GM12878 (cell line): ENCODE data around the gene SCIN. TPM values are rescaled to one million over a fixed set of nuclear protein-coding genes. Genes with fewer than 3 reads are reported as not detected.

Experiments used
- ATAC-seq: fragments of 200-7000 bp; cut with Tn5 transposase; 3 replicates; pipeline ENCODE4 v1.9.1; 2020; ENCODE audit warnings: mild to moderate bottlenecking, moderate library complexity
- BruUV-seq: library from RNA; stranded (reverse); fragments of 400-500 nt; replicated peaks from 2 replicates; lab custom pipeline; 2021; lab: Mats Ljungman, UMichigan
- CTCF ChIA-PET: fragments of 300-600 bp; sonication (Branson Sonifier 250); formaldehyde crosslinking; extraction: SDS; loops from one replicate; lab custom pipeline; 2021; ENCODE audit warnings: inconsistent platforms; lab: Yijun Ruan, JAX
- POLR2A ChIA-PET: fragments of 350-600 bp; formaldehyde crosslinking; extraction: SDS; loops from one replicate; lab custom pipeline; 2021; ENCODE audit warnings: inconsistent platforms; lab: Charles Lee
- RAD21 ChIA-PET: fragments of 300-600 bp; sonication (Branson Sonifier 250); formaldehyde crosslinking; loops from one replicate; lab custom pipeline; 2023; ENCODE audit warnings: antibody characterized with exemption; ENCODE audit not compliant: unreplicated experiment; lab: Charles Lee
- SMC1A ChIA-PET: fragments of 300-600 bp; sonication (Branson Sonifier 250); formaldehyde crosslinking; loops from one replicate; lab custom pipeline; 2023; ENCODE audit not compliant: unreplicated experiment, uncharacterized antibody; lab: Charles Lee
- DNase-seq: peaks from one replicate; pipeline ENCODE4 v3.0.0-alpha.2; 2011; ENCODE audit warnings: low read depth, low spot score
- FAIRE-seq: peaks from 3 replicates; lab custom pipeline; 2011; peaks lifted over from hg19 to GRCh38; lab: Jason Lieb, UNC
- H2AFZ ChIP-seq: 2 replicates; pipeline ENCODE4 v1.6.0; 2011; ENCODE audit warnings: low read depth, low read length, control low read depth; ENCODE audit not compliant: control insufficient read depth
- H3K27ac ChIP-seq: 2 replicates; pipeline ENCODE4 v1.5.1; 2011; ENCODE audit warnings: control low read depth; ENCODE audit not compliant: control insufficient read depth, insufficient read depth
- H3K27me3 ChIP-seq, 2 experiments: replicated peaks in 1 of 2; 2 replicates each; pipeline versions ENCODE4 v1.6.0 to v1.6.1; 2011; ENCODE audit warnings: low read length in 1 of 2; ENCODE audit not compliant: control insufficient read depth in 2 of 2, insufficient read depth in 2 of 2
- H3K36me3 ChIP-seq, 2 experiments: 2 replicates each; pipeline ENCODE4 v1.5.1; 2011; ENCODE audit warnings: low read length in 1 of 2; ENCODE audit not compliant: control insufficient read depth in 2 of 2, insufficient read depth in 2 of 2
- H3K4me1 ChIP-seq: 2 replicates; pipeline ENCODE4 v1.6.1; 2011; ENCODE audit warnings: mild to moderate bottlenecking, low read length, moderate library complexity, mixed read lengths; ENCODE audit not compliant: control insufficient read depth, insufficient read depth
- H3K4me2 ChIP-seq: 2 replicates; pipeline ENCODE4 v1.6.0; 2011; ENCODE audit warnings: control low read depth; ENCODE audit not compliant: control insufficient read depth, insufficient read depth
- H3K4me3 ChIP-seq: fragments of 200-600 bp; sonication (generic); 2 replicates; pipeline ENCODE4 v1.5.1; 2016
- H3K79me2 ChIP-seq: 2 replicates; pipeline ENCODE4 v1.6.0; 2011; ENCODE audit warnings: low read length; ENCODE audit not compliant: control insufficient read depth, insufficient read depth
- H3K9ac ChIP-seq: 2 replicates; pipeline ENCODE4 v1.8.0; 2011; ENCODE audit warnings: low read length, control low read depth, mixed read lengths; ENCODE audit not compliant: control insufficient read depth, insufficient read depth
- H3K9me3 ChIP-seq: replicated peaks from 3 replicates; pipeline ENCODE4 v1.5.1; 2011; ENCODE audit warnings: mild to moderate bottlenecking, low read length; ENCODE audit not compliant: control insufficient read depth, insufficient read depth
- H4K20me1 ChIP-seq: 2 replicates; pipeline ENCODE4 v1.6.0; 2011; ENCODE audit not compliant: control insufficient read depth, insufficient read depth
- BHLHE40 ChIP-seq, 2 experiments: fragments of 450-650 bp in 1 of 2; IDR thresholded peaks; 2 replicates each; pipeline ENCODE4 v1.6.1; 2011 to 2017; ENCODE audit warnings: low read depth in 2 of 2, borderline replicate concordance in 1 of 2, improper control_type of control experiment in 1 of 2, low read length in 1 of 2, mild to moderate bottlenecking in 1 of 2
- CHD2 ChIP-seq: IDR thresholded peaks from 2 replicates; pipeline ENCODE4 v1.6.1; 2011; ENCODE audit warnings: low read depth, low read length, improper control_type of control experiment, borderline replicate concordance
- CUX1 ChIP-seq: IDR thresholded peaks from 2 replicates; pipeline ENCODE4 v1.6.1; 2012; ENCODE audit warnings: improper control_type of control experiment, low read depth, low read length; ENCODE audit not compliant: insufficient replicate concordance
- EGR1 ChIP-seq, 2 experiments: IDR thresholded peaks; 1 replicate in 1 of 2; 2 replicates in 1 of 2; pipeline ENCODE4 v1.6.1; 2011 to 2012; ENCODE audit warnings: low read depth in 2 of 2, low read length in 2 of 2, borderline replicate concordance in 1 of 2, mild to moderate bottlenecking in 1 of 2, moderate library complexity in 1 of 2
- MEF2B ChIP-seq: fragments of 450-650 bp; IDR thresholded peaks from 2 replicates; pipeline ENCODE4 v1.6.1; 2018; ENCODE audit warnings: mild to moderate bottlenecking, moderate library complexity; ENCODE audit not compliant: partially characterized antibody, poor library complexity, severe bottlenecking
- MXI1 ChIP-seq: fragments of 150-350 bp; IDR thresholded peaks from 2 replicates; pipeline ENCODE4 v1.6.1; 2011; ENCODE audit warnings: low read depth, mild to moderate bottlenecking, inconsistent platforms, low read length, improper control_type of control experiment
- NFYB ChIP-seq: IDR thresholded peaks from 2 replicates; pipeline ENCODE4 v1.6.1; 2011; ENCODE audit warnings: low read depth, mild to moderate bottlenecking, low read length, improper control_type of control experiment, moderate library complexity; ENCODE audit not compliant: insufficient read depth
- POLR2AphosphoS2 ChIP-seq: IDR thresholded peaks from 2 replicates; pipeline ENCODE4 v1.6.1; 2011; ENCODE audit warnings: low read depth, mild to moderate bottlenecking, low read length, improper control_type of control experiment, moderate library complexity
- RAD21 ChIP-seq: IDR thresholded peaks from 2 replicates; pipeline ENCODE4 v1.6.1; 2011; ENCODE audit warnings: mild to moderate bottlenecking, low read depth, low read length, moderate library complexity; ENCODE audit not compliant: insufficient read depth
- RUNX3 ChIP-seq: IDR thresholded peaks from 2 replicates; pipeline ENCODE4 v1.6.1; 2012; ENCODE audit warnings: low read length, inconsistent platforms
- SMAD5 ChIP-seq: IDR thresholded peaks from 2 replicates; pipeline ENCODE4 v1.6.1; 2016; ENCODE audit warnings: antibody characterized with exemption, low read depth
- SPI1 ChIP-seq: IDR thresholded peaks from 2 replicates; pipeline ENCODE4 v1.6.1; 2011; ENCODE audit warnings: low read depth, mild to moderate bottlenecking, low read length, moderate library complexity, borderline replicate concordance; ENCODE audit not compliant: insufficient read depth
- SRF ChIP-seq, 2 experiments: IDR thresholded peaks; 2 replicates each; pipeline ENCODE4 v1.6.1; 2011; ENCODE audit warnings: low read depth in 2 of 2, low read length in 2 of 2, mild to moderate bottlenecking in 1 of 2, moderate library complexity in 1 of 2
- WGBS: methylation state at CpG from one replicate; pipeline ENCODE4 v1.1.6; 2016; ENCODE audit warnings: low lambda C conversion rate; ENCODE audit not compliant: insufficient replicate concordance, insufficient coverage; ENCODE audit errors: missing lambda C conversion rate; 5-methylcytosine and 5-hydroxymethylcytosine counted together
- in situ Hi-C: fragments of 300-500 bp; cut with MboI; formaldehyde crosslinking; loops from 9 replicates; pipeline ENCODE4 v1.14.3; 2018; ENCODE audit warnings: mixed read lengths
- intact Hi-C: fragments of 100-400 bp; cut with micrococcal nuclease; formaldehyde crosslinking; loops from one replicate; pipeline ENCODE4 v1.14.2; 2022; ENCODE audit not compliant: unreplicated experiment
- polyA plus RNA-seq, 11 experiments: library from polyadenylated mRNA; depleted of rRNA in 4 of 11; unstranded in 6 of 11; stranded (reverse) in 5 of 11; fragments of >200 nt; fragmentation: Nextera tagmentation in 4 of 11; fragmentation: Illumina TruSeq in 1 of 11; extraction: Ambion mirVana in 4 of 11; extraction: Trizol in 1 of 11; gene quantifications; 1 replicate in 1 of 11; 2 replicates in 10 of 11; pipeline versions ENCODE4 v1.2.1 to v1.2.3, GENCODE V29; 2011 to 2016; ENCODE audit warnings: inconsistent platforms in 2 of 11, missing spikeins in 2 of 11, low read depth in 1 of 11
- total RNA-seq, 4 experiments: library from RNA; depleted of rRNA in 3 of 4; stranded (reverse); fragments of >200 nt in 3 of 4; fragmentation: Illumina TruSeq in 1 of 4; extraction: Trizol in 1 of 4; gene quantifications; 2 replicates each; pipeline versions ENCODE4 v1.2.1 to v1.2.3, GENCODE V29; 2013 to 2021

SCIN gene
- total and polyA plus RNA-seq, 10 of the 15 experiments (the other 5 are each of a cell fraction or from before 2014, with no cell fraction given), result 0.23 to 2.1 (median 1.0) TPM

GRCh38 chr7:12543586-12543985 is 26.9 kb upstream of the SCIN start:
- SMC1A ChIA-PET, result no interaction called here
- BruUV-seq, result no TSS peak
- 50% methylated on average over 4 of the region's 4 CpGs for WGBS
- no peaks in the 10 kb centered on the region for H3K27me3 ChIP-seq
- DNase-seq, result no peak
- H2AFZ ChIP-seq, result no peak overlapping the region
- no peaks in the 10 kb centered on the region for H3K79me2 ChIP-seq
- H4K20me1 ChIP-seq, result no peaks in the 10 kb centered on the region
- no peaks in the 10 kb centered on the region for H3K36me3 ChIP-seq
- H3K4me2 ChIP-seq, result no peak overlapping the region
- in situ Hi-C loops (no loop called here), intact Hi-C loops (no loop called here)
- no peak for FAIRE-seq
- POLR2A ChIA-PET, result no interaction called here
- RAD21 ChIA-PET, result no interaction called here
- no peak for ATAC-seq
- H3K9me3 ChIP-seq, result no peaks in the 10 kb centered on the region
- H3K9ac ChIP-seq, result no peak overlapping the region
- no peaks in the 10 kb centered on the region for H3K4me1 ChIP-seq
- CTCF ChIA-PET, result interaction anchor here (1.2 kb wide), 1 partner anchor 8 kb away, joined by 4 read pairs; no protein-coding TSS in a partner anchor
- TF ChIP-seq BHLHE40 (IDR thresholded peaks at IDR 0.05; ENCODE audit: borderline replicate concordance in 1 of 2, low read depth in 2 of 2, low read length in 1 of 2), result no peak
- TF ChIP-seq RAD21, result no peak
- no peak for TF ChIP-seq RUNX3
- TF ChIP-seq NFYB, result no peak
- TF ChIP-seq CHD2, result no peak
- no peak for TF ChIP-seq MXI1
- no peak for TF ChIP-seq POLR2AphosphoS2
- TF ChIP-seq SRF (IDR thresholded peaks at IDR 0.05; ENCODE audit: low read depth in 2 of 2, low read length in 2 of 2), result no peak
- TF ChIP-seq, all 136 proteins: peak for 0
- no peak overlapping the region for H3K27ac ChIP-seq
- H3K4me3 ChIP-seq, result no peak overlapping the region

GRCh38 chr7:12549106-12549505 is 21.4 kb upstream of the SCIN start:
- ChIA-PET SMC1A (no interaction called here), POLR2A (no interaction called here), CTCF (no interaction called here), RAD21 (no interaction called here)
- Histone ChIP-seq H3K4me1 (no peaks in the 10 kb centered on the region), H3K27ac (no peak overlapping the region), H2AFZ (no peak overlapping the region), H3K27me3 (no peaks in the 10 kb centered on the region), H3K9me3 (no peaks in the 10 kb centered on the region), H4K20me1 (no peaks in the 10 kb centered on the region), H3K9ac (no peak overlapping the region), H3K4me3 (no peak overlapping the region), H3K4me2 (no peak overlapping the region), H3K79me2 (no peaks in the 10 kb centered on the region), H3K36me3 (no peaks in the 10 kb centered on the region)
- in situ Hi-C loops, result no loop called here
- WGBS, result 45% methylated on average over 3 of the region's 3 CpGs
- DNase-seq (no peak), ATAC-seq (no peak; the same call in 2 of the 3 replicates), FAIRE-seq (no peak)
- BruUV-seq, result no TSS peak
- intact Hi-C loops, result no loop called here
- TF ChIP-seq CUX1 (no peak), SMAD5 (no peak), EGR1 (IDR thresholded peaks at IDR 0.05; ENCODE audit: borderline replicate concordance in 1 of 2, low read depth in 2 of 2, low read length in 2 of 2) (no peak), SPI1 (no peak), MEF2B (no peak)
